Right hindlimb (tissue), 1 donor: Measurements from ENCODE around the gene REN.

Source experiments
- DNase-seq: peaks from one replicate; pipeline ENCODE4 v3.0.0-alpha.2; 2018

Gene REN

GRCh38 chr1:204130981-204131892 is 34.9 kb downstream of the REN start:
- no peak for DNase-seq

GRCh38 chr1:204130178-204130577 is 36.0 kb downstream of the REN start:
- DNase-seq = no peak

DNA sequence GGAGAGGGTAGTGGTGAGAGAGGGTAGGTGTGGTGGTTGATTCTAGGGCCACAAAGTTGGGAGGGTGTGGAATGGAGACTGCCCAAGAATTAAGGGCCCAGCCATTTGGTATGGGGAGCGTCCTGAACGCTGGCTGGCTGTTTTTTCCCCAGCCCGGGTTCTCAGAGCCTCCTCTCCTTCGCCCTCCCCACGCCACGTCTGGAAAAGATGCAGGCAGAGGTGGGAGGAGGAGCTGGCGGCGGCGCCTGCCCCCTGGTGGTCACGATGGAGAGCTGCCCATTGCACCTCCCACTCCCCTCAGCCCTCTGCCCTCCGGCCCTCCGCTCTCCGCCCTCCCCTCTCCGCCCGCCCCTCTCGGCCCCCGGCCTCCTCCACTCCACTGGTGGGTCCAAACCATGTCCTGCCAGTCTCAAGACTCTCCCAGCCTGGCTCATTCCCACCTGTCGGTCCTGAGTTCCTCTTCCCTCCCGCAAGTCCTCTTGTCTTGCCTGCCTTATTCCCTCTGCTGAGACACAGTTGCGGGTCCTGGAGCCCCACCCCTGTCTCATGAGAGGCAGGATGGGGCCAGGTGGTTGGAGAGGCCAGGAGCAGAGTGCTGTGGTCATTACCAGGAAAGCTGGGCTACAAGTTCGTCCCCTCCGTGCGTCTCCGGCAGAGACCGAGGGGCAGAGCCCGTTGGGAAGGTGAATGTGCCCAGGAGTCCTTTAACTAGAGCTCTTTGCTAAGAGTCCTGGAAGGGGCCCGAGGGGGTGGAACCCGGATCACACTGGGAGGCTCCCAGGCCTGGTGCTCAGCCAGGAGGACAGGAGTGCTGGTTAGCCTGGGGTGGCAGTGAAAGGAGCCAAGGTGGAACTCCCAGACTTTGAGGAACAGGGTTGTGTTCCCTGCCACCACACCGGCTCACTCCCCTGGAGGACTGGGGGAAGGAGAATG is 36.9 kb downstream of the REN start:
- peak; percentile 83 for DNase-seq

GRCh38 chr1:204128464-204128963 is 37.6 kb downstream of the REN start:
- no peak for DNase-seq

DNA sequence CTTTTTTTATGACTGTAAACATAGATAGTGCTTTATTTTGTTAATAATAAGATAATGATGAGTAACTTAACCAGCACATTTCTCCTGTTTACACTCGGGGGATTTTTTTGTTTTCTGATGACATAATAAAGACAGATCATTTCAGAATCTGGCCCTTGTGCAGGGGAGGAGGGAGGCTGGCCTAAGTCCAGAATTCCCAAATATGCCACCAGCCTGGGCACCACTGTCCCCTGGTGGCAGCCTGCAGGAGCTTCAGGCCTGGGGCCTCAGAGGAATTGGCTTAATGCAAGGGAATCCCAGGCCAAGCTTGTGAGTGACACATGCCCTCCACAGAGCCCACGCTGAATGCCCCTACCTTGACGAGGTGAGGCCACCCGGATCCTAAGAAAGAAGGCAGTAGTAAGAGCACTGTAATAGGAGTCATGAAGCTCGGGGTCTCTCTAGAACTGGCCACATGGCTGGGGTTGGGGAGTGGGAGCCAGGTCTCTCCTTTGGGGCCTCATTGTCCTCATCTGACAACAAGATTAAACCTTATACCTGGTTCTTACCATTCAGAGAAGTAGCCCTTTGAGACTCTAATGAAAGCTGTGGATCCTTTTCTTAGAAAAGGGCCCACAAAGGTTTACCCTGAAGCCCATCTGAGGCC is 38.4 kb downstream of the REN start:
- DNase-seq = peak; percentile 39

DNA sequence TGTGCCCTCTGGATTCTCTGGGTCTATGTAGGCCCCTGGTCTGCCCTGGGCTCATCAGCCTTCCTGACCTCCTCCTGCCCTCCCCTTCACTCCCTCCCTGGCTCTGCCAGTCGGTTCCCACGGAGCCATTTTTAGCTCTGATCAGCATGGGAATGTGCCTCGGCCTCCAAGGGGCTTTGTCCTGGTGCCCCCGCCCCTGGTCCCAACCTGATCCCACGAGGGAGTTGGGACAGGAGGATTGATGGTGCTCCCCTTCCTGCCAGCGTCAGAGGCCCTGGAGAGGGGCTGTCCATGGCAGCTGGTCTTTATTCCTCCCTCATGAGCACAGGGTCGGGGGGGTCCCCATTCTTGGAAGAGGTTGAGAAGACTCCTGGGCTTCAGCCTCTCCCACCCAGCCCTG is 39.2 kb downstream of the REN start:
- DNase-seq = no peak

DNA sequence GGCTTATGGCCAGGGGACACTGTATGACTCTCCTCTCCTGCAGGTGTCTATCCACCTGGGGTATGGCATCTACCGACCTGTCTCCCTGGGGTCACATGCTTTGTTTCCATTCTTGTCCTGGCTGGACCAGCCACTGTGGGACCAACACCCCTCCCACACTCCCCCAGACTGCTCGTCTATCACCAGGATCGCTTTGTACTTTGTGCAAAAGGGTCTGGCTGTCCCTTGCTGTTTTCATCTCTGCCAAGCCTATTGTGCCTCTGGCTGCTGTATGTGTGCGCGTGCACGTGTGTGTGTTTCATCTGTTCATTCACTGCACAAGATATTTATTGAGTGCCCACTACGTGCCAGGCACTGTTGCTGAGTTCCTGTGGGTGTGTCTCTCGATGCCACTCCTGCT is 39.8 kb downstream of the REN start:
- DNase-seq = no peak

- no peak for DNase-seq
Measured at GRCh38 chr1:204125759-204126351, 40.3 kb downstream of the REN start.

- DNase-seq = no peak
Measured at GRCh38 chr1:204124639-204125038, 41.5 kb downstream of the REN start.

- DNase-seq = no peak
Measured at GRCh38 chr1:204123376-204123775, 42.8 kb downstream of the REN start.

GRCh38 chr1:204121840-204122555 is 44.1 kb downstream of the REN start:
- DNase-seq = no peak

- DNase-seq = no peak
Measured at GRCh38 chr1:204116539-204116938, 49.6 kb downstream of the REN start.

DNA sequence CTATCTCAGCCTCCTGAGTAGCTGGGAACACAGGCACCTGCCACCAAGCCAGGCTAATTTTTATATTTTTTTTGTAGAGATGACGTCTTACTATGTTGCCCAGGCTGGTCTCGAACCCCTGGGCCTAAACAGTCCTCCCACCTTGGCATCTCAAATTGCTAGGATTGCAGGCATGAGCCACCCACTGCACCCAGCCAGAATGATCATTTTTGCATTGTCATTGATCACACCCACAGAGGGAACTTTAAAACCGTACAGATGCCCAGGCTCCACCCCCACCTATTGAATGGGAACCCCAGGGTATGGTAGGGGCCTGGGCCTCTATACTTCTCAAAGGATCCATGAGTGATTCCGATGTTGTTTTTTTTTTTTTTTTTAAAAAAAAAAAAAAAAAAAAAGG is 51.0 kb downstream of the REN start:
- DNase-seq = no peak

- DNase-seq = no peak
Measured at GRCh38 chr1:204114606-204115005, 51.5 kb downstream of the REN start.

- DNase-seq = no peak
Measured at GRCh38 chr1:204113896-204114295, 52.2 kb downstream of the REN start.

GRCh38 chr1:204112876-204113730 is 53.0 kb downstream of the REN start:
- DNase-seq = no peak

DNA sequence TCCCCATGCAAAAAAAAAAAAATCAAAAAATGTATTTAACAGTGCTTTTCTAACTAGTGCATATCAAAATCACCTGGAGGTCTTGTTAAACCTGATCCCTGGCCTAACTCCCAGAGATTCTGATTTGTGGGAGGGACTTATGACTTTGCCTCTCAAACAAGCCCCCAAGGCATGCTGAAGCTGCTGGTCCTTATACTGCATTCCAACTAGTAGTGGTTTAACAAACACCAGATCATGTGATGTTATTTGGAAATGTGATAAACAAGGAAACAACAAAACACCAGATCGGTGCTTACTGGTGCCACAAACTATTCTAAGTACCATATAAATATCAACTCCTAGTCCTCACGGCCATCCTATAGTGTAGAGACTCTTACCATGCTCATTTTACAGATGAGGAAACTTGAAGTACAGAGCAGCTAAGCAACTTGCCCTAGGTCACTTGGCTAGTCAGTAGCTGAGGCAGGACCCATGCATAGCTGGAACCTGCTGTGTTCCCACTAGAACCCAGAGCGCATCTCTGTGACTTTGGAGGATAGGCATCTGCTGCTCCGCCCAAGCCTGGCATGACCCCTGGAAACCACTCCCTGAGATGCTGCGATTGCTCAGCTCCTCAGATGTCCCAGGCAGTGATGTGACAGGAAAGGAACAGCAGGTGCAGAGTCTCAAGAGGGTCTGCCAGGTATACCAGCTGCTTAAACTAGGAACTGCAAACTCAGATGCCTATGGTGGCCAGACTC is 55.1 kb downstream of the REN start:
- DNase-seq = no peak

GRCh38 chr1:204108312-204109141 is 57.6 kb downstream of the REN start:
- DNase-seq = no peak

DNA sequence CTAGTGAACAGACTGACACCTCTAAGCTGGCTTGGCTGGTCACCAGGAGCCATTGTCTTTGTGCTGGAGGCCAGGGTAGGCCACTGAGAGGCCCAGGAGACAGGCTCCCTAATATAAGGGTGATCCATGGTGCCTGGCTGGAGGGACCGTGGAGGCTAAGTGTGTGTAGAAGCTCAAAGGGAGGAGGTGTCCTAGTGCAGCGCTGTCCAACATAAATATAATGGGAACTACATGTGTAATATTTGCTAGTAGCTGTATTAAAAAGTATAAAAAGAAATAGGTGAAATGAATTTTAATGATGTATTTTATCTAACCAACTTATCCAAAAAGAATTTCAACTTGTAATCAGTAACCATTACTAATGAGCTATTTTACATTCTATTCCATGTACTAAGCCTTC is 58.2 kb downstream of the REN start:
- DNase-seq = no peak
